SK-N-SH treated with all-trans-retinoic acid at 6 μM for 48 hours (cell line): Measurements from ENCODE around the gene THSD4.

Source experiments
- BACH2 ChIP-seq: fragments of 250-450 bp; sonication (Bioruptor Pico); IDR thresholded peaks from 2 replicates; pipeline ENCODE4 v1.9.0; 2021; ENCODE audit warnings: mild to moderate bottlenecking, borderline replicate concordance
- CREB5 ChIP-seq: fragments of 250-450 bp; sonication (Bioruptor Pico); IDR thresholded peaks from 2 replicates; pipeline ENCODE4 v1.5.1; 2020; ENCODE audit warnings: low read depth, mild to moderate bottlenecking, moderate library complexity
- CSRNP3 ChIP-seq: fragments of 250-450 bp; sonication (Bioruptor Pico); IDR thresholded peaks from 2 replicates; pipeline ENCODE4 v1.5.1; 2021; ENCODE audit warnings: mild to moderate bottlenecking, moderate library complexity
- ESRRG ChIP-seq: fragments of 250-450 bp; sonication (Bioruptor Pico); IDR thresholded peaks from 2 replicates; pipeline ENCODE4 v1.6.1; 2021; ENCODE audit warnings: mild to moderate bottlenecking
- GLIS3 ChIP-seq: fragments of 250-450 bp; sonication (Bioruptor Pico); IDR thresholded peaks from 2 replicates; pipeline ENCODE4 v1.5.0; 2020; ENCODE audit warnings: mild to moderate bottlenecking, moderate library complexity
- ISL1 ChIP-seq: fragments of 250-450 bp; sonication (Bioruptor Pico); IDR thresholded peaks from 2 replicates; pipeline ENCODE4 v2.1.2; 2022; ENCODE audit warnings: mild to moderate bottlenecking, moderate library complexity
- OSR1 ChIP-seq: fragments of 250-450 bp; sonication (Bioruptor Pico); IDR thresholded peaks from 2 replicates; pipeline ENCODE4 v1.8.0; 2022; ENCODE audit warnings: moderate library complexity, mild to moderate bottlenecking, inconsistent platforms
- PATZ1 ChIP-seq: fragments of 250-450 bp; sonication (Bioruptor Pico); IDR thresholded peaks from 2 replicates; pipeline ENCODE4 v1.8.0; 2020; ENCODE audit warnings: mild to moderate bottlenecking, moderate library complexity, borderline replicate concordance
- RARB ChIP-seq: fragments of 250-450 bp; sonication (Bioruptor Pico); IDR thresholded peaks from 2 replicates; pipeline ENCODE4 v1.8.0; 2021; ENCODE audit warnings: mild to moderate bottlenecking, moderate library complexity
- SNAI2 ChIP-seq: fragments of 250-450 bp; sonication (Bioruptor Pico); IDR thresholded peaks from 2 replicates; pipeline ENCODE4 v1.5.0; 2020; ENCODE audit warnings: mild to moderate bottlenecking, moderate library complexity
- TOX ChIP-seq: fragments of 250-450 bp; sonication (Bioruptor Pico); IDR thresholded peaks from 2 replicates; pipeline ENCODE4 v1.8.0; 2021; ENCODE audit warnings: mild to moderate bottlenecking, moderate library complexity, borderline replicate concordance
- ZFP3 ChIP-seq: fragments of 250-450 bp; sonication (Bioruptor Pico); IDR thresholded peaks from 2 replicates; pipeline ENCODE4 v1.5.0; 2020; ENCODE audit warnings: mild to moderate bottlenecking, moderate library complexity
- TF ChIP-seq, protein P1 (sequence below): fragments of 250-450 bp; sonication (Bioruptor Pico); IDR thresholded peaks from 2 replicates; pipeline ENCODE4 v1.5.0; 2020; ENCODE audit warnings: mild to moderate bottlenecking, moderate library complexity

DNA sequence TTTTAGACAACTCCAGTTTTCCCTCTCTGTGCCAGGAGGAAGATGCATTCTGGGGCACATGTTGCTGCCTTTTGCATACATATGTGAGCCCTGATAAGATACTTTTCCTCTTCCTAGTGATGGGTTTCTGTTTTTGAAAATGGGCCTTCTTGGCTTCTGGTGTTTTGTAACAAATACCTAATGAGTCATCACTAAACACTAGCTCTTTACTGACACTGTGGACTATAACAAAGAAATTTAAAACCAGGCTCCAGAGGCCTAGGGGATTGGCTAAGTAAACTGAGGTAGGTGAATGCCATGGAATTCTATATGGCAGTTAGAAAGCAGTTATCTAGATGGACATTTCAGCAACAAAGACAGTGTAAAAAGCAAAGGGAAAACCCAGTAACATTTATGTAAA, 601.7 kb downstream of the THSD4 start:
- TF ChIP-seq CSRNP3 (CRISPR knock-in tag) (no peak), GLIS3 (no peak), SNAI2 (CRISPR knock-in tag) (no peak), PATZ1 (CRISPR knock-in tag) (no peak), CREB5 (no peak), ZFP3 (CRISPR knock-in tag) (peak; percentile 67; the same call in 1 of the 2 replicates), TOX (CRISPR knock-in tag) (no peak), ESRRG (no peak), OSR1 (CRISPR knock-in tag) (no peak), ISL1 (peak; percentile 34; the same call in 1 of the 2 replicates), RARB (CRISPR knock-in tag) (no peak), BACH2 (CRISPR knock-in tag) (no peak)
- TF ChIP-seq, protein P1, sequence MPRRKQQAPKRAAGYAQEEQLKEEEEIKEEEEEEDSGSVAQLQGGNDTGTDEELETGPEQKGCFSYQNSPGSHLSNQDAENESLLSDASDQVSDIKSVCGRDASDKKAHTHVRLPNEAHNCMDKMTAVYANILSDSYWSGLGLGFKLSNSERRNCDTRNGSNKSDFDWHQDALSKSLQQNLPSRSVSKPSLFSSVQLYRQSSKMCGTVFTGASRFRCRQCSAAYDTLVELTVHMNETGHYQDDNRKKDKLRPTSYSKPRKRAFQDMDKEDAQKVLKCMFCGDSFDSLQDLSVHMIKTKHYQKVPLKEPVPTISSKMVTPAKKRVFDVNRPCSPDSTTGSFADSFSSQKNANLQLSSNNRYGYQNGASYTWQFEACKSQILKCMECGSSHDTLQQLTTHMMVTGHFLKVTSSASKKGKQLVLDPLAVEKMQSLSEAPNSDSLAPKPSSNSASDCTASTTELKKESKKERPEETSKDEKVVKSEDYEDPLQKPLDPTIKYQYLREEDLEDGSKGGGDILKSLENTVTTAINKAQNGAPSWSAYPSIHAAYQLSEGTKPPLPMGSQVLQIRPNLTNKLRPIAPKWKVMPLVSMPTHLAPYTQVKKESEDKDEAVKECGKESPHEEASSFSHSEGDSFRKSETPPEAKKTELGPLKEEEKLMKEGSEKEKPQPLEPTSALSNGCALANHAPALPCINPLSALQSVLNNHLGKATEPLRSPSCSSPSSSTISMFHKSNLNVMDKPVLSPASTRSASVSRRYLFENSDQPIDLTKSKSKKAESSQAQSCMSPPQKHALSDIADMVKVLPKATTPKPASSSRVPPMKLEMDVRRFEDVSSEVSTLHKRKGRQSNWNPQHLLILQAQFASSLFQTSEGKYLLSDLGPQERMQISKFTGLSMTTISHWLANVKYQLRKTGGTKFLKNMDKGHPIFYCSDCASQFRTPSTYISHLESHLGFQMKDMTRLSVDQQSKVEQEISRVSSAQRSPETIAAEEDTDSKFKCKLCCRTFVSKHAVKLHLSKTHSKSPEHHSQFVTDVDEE (CRISPR knock-in tag), result no peak
